ENCODE data around the gene CCR9.

The CCR9 gene

DNA sequence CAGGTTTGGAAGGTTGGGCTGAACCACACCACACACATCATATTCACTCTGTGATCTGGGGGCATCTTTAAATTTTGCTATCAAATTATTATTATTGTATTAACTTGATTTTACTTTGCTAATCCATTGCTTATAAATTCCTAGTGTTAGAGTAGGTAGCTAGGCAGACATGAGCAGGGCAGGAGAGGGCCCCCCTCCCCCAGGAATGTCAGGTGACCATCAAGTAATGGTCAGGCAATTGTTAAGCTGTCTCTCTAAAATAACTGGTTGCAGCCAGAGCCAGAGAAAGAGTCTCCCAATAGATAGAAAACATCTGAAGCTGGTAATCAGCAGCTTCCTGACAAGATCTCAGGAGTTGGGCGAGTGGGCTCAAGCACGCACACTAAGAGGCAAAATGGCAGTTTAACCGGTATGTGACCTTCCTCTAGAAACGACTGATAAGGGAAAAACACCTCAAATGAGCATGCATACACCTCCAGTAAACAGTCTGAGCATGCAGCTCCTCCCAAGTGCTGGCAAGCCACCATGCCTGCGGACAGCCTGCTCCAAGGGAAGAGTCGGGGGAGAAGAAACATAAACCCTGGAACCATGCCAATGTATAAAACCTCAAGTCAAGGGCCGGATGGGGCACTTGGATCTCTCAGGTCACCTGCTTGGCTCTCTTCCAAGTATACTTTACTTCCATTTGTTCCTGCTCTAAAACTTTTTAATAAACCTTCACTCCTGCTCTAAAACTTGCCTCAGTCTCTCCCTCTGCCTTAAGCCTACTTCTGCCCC, 53.8 kb downstream of the CCR9 start:
- DNase-seq = no peak

DNA sequence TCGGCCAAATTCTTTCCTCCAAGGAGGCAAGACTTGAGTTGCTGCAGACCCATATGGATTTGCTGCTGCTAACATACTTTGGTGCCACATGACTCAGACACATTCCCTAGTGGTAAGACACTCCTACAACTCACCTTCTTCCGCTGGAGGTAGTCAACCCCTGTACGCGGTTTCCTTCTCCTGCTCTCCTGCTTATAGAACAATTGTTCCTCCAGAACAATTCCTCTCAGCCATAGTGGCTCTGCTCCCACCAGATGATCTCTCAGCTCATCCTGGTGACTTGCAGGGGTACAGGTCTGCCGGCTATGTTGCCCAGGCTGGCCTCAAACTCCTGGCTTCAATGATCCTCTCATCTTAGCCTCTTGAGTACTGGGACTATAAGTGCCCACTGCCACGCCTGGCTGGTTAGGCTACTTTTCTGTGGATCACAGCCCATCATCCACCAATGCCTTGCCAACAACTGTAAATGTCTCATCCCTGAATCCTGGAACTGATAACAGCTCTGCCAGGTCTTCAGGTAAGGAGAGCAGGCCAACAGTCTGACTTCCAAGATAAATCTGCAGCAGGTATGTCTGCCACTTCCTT, 54.5 kb downstream of the CCR9 start:
- no peak for DNase-seq

DNA sequence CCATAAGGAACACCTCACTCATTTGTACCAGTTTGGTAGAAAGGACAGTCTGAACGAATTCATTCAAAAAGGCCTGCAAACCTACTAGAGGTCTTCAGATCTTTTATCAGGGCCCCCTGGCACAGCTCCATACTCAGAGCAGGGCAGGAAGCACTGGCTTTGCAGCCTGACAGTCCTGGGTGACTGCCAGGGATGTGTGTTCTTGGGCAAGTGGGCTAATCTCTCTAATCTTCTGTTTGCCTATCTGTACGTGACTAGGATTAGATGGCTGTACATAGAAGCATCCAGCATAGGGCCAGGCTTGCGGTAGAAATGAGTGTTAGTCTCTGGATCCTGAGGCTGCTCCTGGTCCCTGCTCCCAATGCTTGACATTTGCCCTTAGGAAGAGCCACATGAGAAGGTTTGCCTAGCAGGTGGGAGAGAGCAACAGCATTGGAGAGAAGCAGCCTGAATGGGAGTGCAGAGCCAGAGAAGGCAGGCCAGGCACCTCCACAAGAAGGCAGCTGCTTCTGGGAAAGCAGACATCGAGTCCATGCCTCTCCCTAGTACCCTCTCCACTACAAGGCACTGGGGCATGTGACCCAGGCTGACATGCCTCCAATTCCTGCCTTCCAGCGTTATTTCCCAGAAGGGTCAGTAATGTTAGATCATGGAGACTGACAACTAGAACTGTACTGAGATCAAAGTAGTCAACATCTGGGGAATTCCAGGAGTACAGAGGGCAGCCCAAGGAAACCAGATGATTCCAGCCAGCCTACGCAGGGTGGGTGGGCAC, 55.9 kb downstream of the CCR9 start:
- no peak for DNase-seq

DNA sequence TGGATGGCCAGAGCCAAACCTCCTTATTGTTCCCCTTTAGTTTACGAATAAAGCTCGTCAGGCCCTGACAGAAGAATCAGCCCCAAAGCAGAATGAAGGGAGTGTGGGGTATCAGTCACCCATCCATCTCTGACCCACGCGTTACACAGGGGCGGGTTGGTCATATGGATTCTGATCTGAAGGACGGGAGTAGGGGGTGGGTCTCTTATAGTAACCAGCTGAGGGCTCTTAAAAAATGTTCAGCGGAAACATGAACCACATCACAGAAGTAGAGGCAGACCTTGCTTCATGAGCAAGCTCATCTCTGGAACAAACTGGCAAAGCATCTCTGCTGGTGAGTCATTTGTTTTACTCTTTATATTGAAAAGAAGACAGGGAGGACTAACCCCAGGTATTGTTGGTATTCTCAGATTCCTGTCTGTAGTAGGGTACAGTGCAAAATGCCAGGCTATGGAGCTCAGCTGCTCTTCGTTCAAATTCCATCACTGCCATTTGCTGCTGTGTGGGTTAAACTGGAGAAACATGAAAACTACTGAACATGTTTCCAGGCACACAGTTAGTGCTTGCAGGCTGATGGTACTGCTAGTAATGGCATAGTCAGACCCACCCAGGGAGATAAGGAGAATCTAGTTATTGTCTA, 57.0 kb downstream of the CCR9 start, which contains the start of gene CXCR6:
CXCR6 (plus strand) TSS at position 258 of the 640 bp plus-strand sequence. CDS start 3,018 bp downstream, outside the sequence.
- peak; percentile 35 for DNase-seq

DNA sequence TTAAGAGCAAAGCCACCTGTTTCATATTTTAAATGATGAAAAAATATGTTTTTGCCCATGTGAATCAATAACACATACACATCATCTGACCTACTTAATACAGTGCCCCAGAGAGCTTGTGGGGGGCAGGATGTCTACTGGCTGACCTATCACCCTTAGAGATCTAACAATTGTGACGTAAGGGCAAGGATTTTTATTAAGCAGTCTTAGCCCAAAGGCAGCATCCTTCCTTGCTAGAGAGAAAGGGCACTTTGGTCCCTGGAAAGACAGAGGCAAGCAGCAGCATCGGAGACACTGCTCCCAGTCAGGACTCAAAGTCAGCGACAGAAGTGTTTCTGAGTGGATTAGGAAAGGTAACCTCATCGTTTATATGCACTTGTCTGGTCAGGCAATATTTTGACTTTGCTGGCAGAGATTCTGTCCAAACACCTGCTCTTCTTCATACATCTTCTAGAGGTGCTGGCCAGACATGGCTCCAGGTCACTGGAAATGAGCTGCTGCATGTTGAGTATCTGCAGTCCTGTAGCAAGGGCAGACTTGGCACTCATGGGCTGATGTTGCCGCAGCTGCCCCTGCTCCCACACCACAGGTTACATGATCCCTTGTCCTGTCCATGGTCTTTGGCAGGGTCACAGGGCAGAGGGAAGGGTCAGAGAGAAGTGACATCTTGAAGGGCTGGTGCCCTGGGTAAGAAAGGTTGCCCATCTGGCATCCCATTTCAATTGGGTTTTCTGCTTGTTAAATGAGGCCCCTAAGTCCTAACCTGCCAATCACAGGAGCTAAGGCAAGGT, 58.7 kb downstream of the CCR9 start:
- DNase-seq = no peak

DNA sequence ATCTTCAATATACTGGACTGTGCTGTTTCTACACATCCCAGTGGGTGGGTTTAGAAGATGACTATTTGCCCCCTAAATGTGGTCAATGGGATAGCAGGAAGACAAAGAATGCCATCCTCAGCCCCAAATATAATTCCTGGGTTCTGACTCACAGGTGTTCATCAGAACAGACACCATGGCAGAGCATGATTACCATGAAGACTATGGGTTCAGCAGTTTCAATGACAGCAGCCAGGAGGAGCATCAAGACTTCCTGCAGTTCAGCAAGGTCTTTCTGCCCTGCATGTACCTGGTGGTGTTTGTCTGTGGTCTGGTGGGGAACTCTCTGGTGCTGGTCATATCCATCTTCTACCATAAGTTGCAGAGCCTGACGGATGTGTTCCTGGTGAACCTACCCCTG, 60.0 kb downstream of the CCR9 start:
- DNase-seq = no peak

DNA sequence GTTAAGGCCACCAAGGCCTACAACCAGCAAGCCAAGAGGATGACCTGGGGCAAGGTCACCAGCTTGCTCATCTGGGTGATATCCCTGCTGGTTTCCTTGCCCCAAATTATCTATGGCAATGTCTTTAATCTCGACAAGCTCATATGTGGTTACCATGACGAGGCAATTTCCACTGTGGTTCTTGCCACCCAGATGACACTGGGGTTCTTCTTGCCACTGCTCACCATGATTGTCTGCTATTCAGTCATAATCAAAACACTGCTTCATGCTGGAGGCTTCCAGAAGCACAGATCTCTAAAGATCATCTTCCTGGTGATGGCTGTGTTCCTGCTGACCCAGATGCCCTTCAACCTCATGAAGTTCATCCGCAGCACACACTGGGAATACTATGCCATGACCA, 60.5 kb downstream of the CCR9 start:
- DNase-seq = no peak

DNA sequence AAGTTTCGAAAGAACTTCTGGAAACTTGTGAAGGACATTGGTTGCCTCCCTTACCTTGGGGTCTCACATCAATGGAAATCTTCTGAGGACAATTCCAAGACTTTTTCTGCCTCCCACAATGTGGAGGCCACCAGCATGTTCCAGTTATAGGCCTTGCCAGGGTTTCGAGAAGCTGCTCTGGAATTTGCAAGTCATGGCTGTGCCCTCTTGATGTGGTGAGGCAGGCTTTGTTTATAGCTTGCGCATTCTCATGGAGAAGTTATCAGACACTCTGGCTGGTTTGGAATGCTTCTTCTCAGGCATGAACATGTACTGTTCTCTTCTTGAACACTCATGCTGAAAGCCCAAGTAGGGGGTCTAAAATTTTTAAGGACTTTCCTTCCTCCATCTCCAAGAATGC, 61.0 kb downstream of the CCR9 start:
- no peak for DNase-seq

DNA sequence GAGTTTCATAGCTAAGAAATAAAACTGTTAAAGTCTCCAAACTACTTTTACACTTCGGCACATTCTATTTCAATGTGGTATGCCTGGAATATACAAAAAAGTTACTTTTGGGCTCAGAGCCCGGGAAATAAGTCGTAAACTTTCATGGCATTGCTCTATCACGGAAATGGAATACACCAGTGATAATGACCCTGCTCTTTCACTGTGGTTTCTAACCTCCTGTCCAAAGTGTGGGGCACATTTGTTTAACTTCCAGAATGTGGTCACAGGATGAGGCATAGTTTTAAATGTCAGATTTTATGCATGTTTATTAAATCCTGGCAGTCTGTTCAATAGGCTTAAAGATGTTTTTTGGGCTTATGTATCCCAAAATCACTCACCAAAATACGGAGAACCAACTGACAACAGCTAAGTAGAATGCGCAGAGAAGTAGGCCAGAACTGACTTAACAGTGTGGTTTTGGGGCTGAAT, 62.0 kb downstream of the CCR9 start:
- no peak for DNase-seq

DNA sequence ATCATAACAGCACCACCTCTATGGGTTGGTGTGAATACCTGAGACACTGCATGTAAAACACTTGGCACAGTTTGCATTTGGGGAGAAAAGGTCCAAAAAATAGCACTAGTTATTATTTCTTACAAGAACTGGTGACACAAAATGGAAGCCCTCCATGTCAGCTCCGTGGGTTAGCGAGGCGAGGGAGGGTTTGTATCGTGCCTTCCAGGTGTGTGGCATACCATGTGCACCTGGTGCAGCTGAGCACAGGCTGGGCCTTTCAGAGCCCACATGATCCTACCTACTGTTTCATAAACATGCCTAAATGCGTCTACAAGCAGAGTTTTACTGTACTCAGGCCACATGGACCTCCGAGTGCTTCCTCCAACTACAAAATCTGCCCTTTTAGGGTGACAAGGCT, 62.5 kb downstream of the CCR9 start:
- no peak for DNase-seq

DNA sequence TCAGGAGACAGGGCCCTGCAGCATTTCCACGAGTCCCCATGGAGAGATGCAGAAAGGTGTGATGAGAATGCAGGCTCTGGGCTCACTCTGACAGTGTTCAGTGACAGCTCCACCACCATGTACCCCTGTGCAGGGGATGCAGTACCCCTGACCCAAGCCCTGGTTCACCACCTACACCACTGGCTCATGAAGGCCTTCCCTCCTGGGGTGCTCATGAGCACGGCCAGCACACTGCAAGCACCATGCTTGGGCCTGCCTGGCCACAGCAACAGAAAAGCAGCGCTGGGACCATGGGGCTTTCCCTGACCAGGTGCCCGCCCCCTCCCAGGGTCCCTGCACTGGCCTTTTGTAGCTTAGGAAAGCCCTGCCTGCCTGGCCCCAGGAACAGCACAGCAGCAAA, 63.1 kb downstream of the CCR9 start:
- DNase-seq = no peak

DNA sequence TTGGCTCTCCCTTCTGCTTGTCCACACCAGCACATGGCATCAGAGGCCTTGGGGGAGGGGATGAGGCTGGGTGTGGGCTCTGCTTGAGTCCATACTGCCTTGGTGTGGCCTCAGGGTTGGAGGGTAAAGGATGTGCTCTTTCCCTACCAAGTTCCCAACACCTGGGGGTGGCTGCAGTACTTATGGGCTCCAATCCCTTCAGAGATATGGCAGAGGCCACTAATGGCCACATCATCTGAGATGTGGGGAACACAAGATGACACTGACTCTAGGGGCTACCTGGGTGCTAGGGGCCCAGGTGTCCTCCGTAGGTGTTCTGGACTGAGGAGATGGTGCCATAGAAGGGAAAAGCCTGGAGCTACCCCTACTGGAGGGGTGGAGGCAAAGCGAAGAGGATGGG, 63.8 kb downstream of the CCR9 start:
- DNase-seq = no peak

DNA sequence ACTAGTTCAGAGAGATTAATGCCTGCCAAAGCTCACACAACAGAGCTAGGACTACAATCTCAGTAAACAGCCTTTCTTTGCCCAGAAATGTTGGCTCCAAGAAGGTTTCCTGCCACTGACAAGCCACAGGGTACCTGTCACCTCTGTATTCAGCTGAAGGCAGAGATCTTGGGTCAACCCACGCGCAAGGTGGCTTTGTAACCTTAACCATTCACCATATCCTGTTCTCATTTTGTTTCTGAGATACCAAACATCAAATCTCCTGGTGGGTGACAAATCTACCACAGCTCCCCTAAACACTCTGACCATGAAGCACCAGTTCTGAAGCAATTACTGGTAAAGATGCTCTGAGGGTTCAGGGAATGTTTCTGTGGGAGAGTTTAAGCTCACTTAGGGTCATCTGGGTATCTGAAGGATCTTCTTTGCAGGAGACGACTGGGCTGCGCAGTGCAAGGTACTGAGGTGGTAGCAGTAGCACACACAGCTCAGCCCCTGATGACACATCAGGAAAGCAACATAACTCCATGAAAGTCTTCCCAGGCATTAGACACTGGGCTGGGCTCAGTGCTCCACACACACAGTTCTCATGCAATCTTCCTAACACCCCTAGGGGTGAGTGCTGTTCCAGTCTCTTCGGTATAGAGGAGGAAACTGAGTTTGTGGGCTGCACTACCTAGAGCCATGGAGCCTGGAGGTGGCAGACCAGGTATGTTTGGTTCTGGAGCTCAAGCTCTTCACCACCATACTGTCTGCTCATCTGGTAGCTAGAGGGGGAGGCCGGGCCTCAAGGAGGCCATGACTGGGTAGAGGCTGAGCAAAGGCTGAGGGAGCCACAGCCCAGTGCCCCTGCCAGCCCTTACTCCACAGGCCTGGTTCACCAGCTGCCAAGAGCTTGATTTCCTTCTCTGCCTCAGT, 64.6 kb downstream of the CCR9 start:
- peak; percentile 21 for DNase-seq

DNA sequence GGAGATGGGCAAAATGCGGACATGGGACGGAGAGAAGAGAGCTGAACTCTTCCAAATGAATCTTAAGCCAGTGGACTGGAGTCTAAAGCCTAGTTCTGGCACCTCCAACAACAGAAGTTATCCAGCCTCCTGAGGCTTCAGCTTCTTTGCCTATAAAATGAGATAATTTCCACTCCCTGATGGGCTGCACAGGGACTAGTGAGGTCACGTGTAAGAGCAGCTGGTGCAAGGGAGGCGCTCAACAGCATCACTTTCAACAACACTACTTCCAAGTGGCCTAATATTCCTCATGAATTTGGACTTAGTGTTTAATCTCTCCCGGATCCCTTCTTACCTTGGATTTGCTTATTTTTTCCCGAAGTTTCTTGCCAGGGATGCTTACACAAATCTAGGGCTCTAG, 65.6 kb downstream of the CCR9 start:
- no peak for DNase-seq

DNA sequence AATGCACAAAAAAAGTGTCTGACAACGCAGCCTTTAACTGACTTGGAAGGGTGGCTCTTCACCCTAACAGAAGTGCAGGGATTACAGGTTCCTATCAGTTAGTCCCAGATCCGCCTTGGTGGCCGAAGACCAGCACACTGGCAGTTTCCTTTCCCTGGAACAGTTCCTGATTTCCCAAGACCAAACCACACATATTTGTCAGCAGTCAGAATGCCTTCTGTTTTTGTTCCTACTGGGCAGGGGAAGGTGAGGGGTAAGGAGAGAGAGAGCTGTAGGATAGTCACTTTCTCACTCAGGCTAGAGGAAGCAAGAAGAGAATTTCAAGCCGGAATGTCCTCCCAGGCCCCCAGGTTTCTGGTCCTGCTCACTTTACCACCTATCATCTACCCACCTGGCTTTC, 66.1 kb downstream of the CCR9 start:
- DNase-seq = no peak

All from activated naive CD4-positive, alpha-beta T cell treated with anti-CD3 and anti-CD28 coated beads, Interleukin-2, amount 50 U/mL, for 16 hours (primary cell).